ENCODE measurements around the gene FAF1.

GRCh38 chr1:50419907-50420677, 540.0 kb downstream of the FAF1 start:
- TF ChIP-seq CTCF (IDR thresholded peaks at IDR 0.05) (no peak), POLR2A (IDR thresholded peaks at IDR 0.05) (no peak)

Data from lower leg skin (tissue), 3 donors.